ENCODE data around the gene ZNF573.

The ZNF573 gene

DNA sequence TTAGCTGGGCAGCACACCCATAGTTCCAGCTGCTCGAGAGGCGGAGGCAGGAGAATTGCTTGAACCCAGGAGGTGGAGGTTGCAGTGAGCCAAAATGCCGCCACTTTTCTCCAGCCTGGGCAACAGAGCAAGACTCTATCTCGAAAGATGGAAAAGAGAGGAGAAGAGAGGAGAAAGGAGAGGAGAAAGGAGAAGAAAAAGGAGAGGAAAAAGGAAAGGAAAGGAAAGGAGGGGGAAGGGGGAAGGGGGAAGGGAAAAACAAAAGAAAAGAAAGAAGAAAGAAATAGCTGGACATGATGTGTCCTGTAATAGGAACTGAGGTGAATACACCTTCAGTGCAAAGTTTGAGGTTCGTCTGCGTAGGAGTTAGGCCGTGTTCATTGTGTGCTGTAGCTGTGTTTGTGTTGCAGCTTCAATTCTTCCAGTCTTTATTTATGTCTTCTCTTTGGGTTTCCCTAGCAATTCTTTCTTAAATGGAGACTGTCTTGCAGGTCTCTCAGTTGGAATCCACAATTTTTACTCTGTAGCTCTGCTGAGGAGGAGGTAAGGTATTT is 73.3 kb downstream of the ZNF573 start:
- Histone ChIP-seq H3K9ac (ENCODE audit: low read depth, low read length) (no peak overlapping the region), H3K9me3 (ENCODE audit: insufficient read depth, low read length, severe bottlenecking) (no peaks in the 10 kb centered on the region), H3K27ac (ENCODE audit: low read length) (no peak overlapping the region), H3K36me3 (ENCODE audit: insufficient read depth, low read length) (peaks cover 63% of the 10 kb centered on the region), H3K27me3 (ENCODE audit: insufficient read depth, low read length, poor library complexity) (no peaks in the 10 kb centered on the region), H4K20me1 (ENCODE audit: insufficient read depth, low read length) (no peaks in the 10 kb centered on the region), H3K4me1 (ENCODE audit: insufficient read depth, low read length) (no peaks in the 10 kb centered on the region), H3K79me2 (ENCODE audit: insufficient read depth, low read length) (peaks cover 6% of the 10 kb centered on the region; the same call in 1 of the 2 replicates), H2AFZ (ENCODE audit: low read depth, low read length) (no peak overlapping the region), H3K4me2 (ENCODE audit: insufficient read depth, low read length) (no peak overlapping the region), H3K4me3 (ENCODE audit: low read depth in 1 of 2, low read length in 2 of 2) (no peak overlapping the region)
- ATAC-seq (ENCODE audit: insufficient read depth, low read depth) = no peak
- no peak for DNase-seq
- TF ChIP-seq EZH2 (IDR thresholded peaks at IDR 0.05; ENCODE audit: borderline replicate concordance, low read depth, low read length, severe bottlenecking) = no peak
- TF ChIP-seq, protein P1, sequence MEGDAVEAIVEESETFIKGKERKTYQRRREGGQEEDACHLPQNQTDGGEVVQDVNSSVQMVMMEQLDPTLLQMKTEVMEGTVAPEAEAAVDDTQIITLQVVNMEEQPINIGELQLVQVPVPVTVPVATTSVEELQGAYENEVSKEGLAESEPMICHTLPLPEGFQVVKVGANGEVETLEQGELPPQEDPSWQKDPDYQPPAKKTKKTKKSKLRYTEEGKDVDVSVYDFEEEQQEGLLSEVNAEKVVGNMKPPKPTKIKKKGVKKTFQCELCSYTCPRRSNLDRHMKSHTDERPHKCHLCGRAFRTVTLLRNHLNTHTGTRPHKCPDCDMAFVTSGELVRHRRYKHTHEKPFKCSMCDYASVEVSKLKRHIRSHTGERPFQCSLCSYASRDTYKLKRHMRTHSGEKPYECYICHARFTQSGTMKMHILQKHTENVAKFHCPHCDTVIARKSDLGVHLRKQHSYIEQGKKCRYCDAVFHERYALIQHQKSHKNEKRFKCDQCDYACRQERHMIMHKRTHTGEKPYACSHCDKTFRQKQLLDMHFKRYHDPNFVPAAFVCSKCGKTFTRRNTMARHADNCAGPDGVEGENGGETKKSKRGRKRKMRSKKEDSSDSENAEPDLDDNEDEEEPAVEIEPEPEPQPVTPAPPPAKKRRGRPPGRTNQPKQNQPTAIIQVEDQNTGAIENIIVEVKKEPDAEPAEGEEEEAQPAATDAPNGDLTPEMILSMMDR (IDR thresholded peaks at IDR 0.05; ENCODE audit: borderline replicate concordance, extremely low read depth, low read length, poor library complexity, severe bottlenecking) = no peak

DNA sequence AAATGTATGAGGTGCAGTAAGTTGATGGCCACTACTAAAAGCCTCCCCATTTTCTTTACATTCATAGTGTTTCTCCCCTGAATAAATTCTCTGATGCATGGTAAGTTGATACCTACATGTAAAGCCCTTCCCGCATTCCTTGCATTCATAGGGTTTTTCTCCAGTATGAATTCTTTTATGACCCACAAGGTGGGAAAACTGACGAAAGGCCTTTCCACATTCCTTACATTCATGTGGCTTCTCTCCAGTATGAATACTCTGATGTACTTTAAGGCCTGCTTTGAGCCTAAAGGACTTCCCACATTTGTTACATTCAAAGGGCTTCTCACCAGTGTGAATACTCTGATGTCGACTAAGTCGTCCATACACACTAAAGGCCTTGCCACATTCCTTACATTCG is 80.3 kb downstream of the ZNF573 start:
- H3K9ac ChIP-seq (ENCODE audit: low read depth, low read length) = no peak overlapping the region

DNA sequence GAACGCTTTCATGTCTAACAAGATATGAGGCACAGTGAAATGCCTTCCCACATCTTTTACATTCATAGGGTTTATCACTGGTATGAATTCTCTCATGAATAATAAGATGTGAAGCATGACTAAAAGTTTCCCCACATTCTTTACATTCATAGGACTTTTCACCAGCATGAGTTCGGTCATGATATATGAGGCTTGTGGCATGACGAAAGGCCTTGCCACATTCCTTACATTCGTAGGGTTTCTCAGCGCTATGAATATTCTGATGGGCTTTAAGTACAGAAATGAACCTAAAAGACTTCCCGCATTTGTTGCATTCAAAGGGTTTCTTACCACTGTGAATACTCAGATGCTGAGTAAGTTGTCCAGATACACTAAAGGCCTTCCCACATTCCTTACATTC is 81.2 kb downstream of the ZNF573 start:
- TF ChIP-seq, protein P1 (IDR thresholded peaks at IDR 0.05; ENCODE audit: borderline replicate concordance, extremely low read depth, low read length, poor library complexity, severe bottlenecking) = no peak
- no peak for TF ChIP-seq EZH2 (IDR thresholded peaks at IDR 0.05; ENCODE audit: borderline replicate concordance, low read depth, low read length, severe bottlenecking)
- DNase-seq = no peak
- H3K27ac ChIP-seq (ENCODE audit: low read length) = no peak overlapping the region

More for the DNA sequence above, 80.3 kb downstream of the ZNF573 start:
- no peaks in the 10 kb centered on the region for H3K79me2 ChIP-seq (ENCODE audit: insufficient read depth, low read length)
- no peak overlapping the region for H3K4me2 ChIP-seq (ENCODE audit: insufficient read depth, low read length)
- no peak for ATAC-seq (ENCODE audit: insufficient read depth, low read depth)
- H3K4me1 ChIP-seq (ENCODE audit: insufficient read depth, low read length) = no peaks in the 10 kb centered on the region
- no peaks in the 10 kb centered on the region for H3K9me3 ChIP-seq (ENCODE audit: insufficient read depth, low read length, severe bottlenecking)
- no peaks in the 10 kb centered on the region for H3K27me3 ChIP-seq (ENCODE audit: insufficient read depth, low read length, poor library complexity)
- H2AFZ ChIP-seq (ENCODE audit: low read depth, low read length) = no peak overlapping the region
- H3K36me3 ChIP-seq (ENCODE audit: insufficient read depth, low read length) = peaks cover 53% of the 10 kb centered on the region
- no peaks in the 10 kb centered on the region for H4K20me1 ChIP-seq (ENCODE audit: insufficient read depth, low read length)
- TF ChIP-seq, protein P1 (IDR thresholded peaks at IDR 0.05; ENCODE audit: borderline replicate concordance, extremely low read depth, low read length, poor library complexity, severe bottlenecking) = no peak
- TF ChIP-seq EZH2 (IDR thresholded peaks at IDR 0.05; ENCODE audit: borderline replicate concordance, low read depth, low read length, severe bottlenecking) = no peak
- H3K27ac ChIP-seq (ENCODE audit: low read length) = no peak overlapping the region
- H3K4me3 ChIP-seq (ENCODE audit: low read depth in 1 of 2, low read length in 2 of 2) = no peak overlapping the region
- DNase-seq = no peak

More for the DNA sequence above, 81.2 kb downstream of the ZNF573 start:
- no peaks in the 10 kb centered on the region for H3K79me2 ChIP-seq (ENCODE audit: insufficient read depth, low read length)
- H3K4me3 ChIP-seq (ENCODE audit: low read depth in 1 of 2, low read length in 2 of 2) = no peak overlapping the region
- no peaks in the 10 kb centered on the region for H3K9me3 ChIP-seq (ENCODE audit: insufficient read depth, low read length, severe bottlenecking)
- no peak for ATAC-seq (ENCODE audit: insufficient read depth, low read depth)
- H3K9ac ChIP-seq (ENCODE audit: low read depth, low read length) = no peak overlapping the region
- peaks cover 48% of the 10 kb centered on the region for H3K36me3 ChIP-seq (ENCODE audit: insufficient read depth, low read length)
- no peaks in the 10 kb centered on the region for H4K20me1 ChIP-seq (ENCODE audit: insufficient read depth, low read length)
- H3K4me1 ChIP-seq (ENCODE audit: insufficient read depth, low read length) = 0 out of 2 replicates have a peak, but pooled peaks cover under 1% of the 10 kb centered on the region
- no peak overlapping the region for H3K4me2 ChIP-seq (ENCODE audit: insufficient read depth, low read length)
- no peak overlapping the region for H2AFZ ChIP-seq (ENCODE audit: low read depth, low read length)
- H3K27me3 ChIP-seq (ENCODE audit: insufficient read depth, low read length, poor library complexity) = no peaks in the 10 kb centered on the region
